ENCODE data around the gene OVCA2. TPM values are rescaled to one million over a fixed set of nuclear protein-coding genes. Genes with fewer than 3 reads are reported as not detected.

OVCA2 gene
- total RNA-seq, 4 donors from 2014 or later = 18.6 to 37.3 (median 35.0) TPM

- peaks cover 0 to 96% (median 72%) of the 10 kb centered on the region in 4 donors for H3K4me1 ChIP-seq
Measured at GRCh38 chr17:2086306-2086705, 44.5 kb downstream of the OVCA2 start.

GRCh38 chr17:2087597-2088211, 45.9 kb downstream of the OVCA2 start:
- no peaks in the 10 kb centered on the region for H3K9me3 ChIP-seq
- peak overlapping the region in 3 of 4 donors; percentile 80 to 88 (median 86) for H3K27ac ChIP-seq
- peak in 1 of 2 donors; percentile 72 for TF ChIP-seq EP300 (IDR thresholded peaks at IDR 0.05)
- TF ChIP-seq CTCF (IDR thresholded peaks at IDR 0.05) = no peak
- H3K27me3 ChIP-seq = no peaks in the 10 kb centered on the region
- peaks cover 0 to 6% (median 0%) of the 10 kb centered on the region in 3 donors for H3K36me3 ChIP-seq
- no peak overlapping the region for H3K4me3 ChIP-seq
- peaks cover 0 to 92% (median 70%) of the 10 kb centered on the region in 4 donors for H3K4me1 ChIP-seq
- no peak for DNase-seq (ENCODE audit: low spot score in 2 of 2)
- WGBS, 2 donors = 44 to 52% methylated on average over 10 of the region's 10 CpGs

More at GRCh38 chr17:2086306-2086705, 44.5 kb downstream of the OVCA2 start:
- H3K4me3 ChIP-seq = no peak overlapping the region
- H3K9me3 ChIP-seq = no peaks in the 10 kb centered on the region
- WGBS, 2 donors = 71 to 73% methylated on average over 3 of the region's 3 CpGs
- TF ChIP-seq CTCF (IDR thresholded peaks at IDR 0.05) = no peak
- TF ChIP-seq EP300 (IDR thresholded peaks at IDR 0.05) = no peak
- TF ChIP-seq POLR2A (IDR thresholded peaks at IDR 0.05) = no peak
- no peak for DNase-seq (ENCODE audit: low spot score in 2 of 2)
- no peaks in the 10 kb centered on the region for H3K27me3 ChIP-seq
- peak overlapping the region; percentile 12 to 88 (median 83) for H3K27ac ChIP-seq
- peaks cover 0 to 20% (median 0%) of the 10 kb centered on the region in 3 donors for H3K36me3 ChIP-seq

GRCh38 chr17:2089021-2089422, 47.2 kb downstream of the OVCA2 start:
- peaks cover 0 to 79% (median 61%) of the 10 kb centered on the region in 4 donors for H3K4me1 ChIP-seq
- WGBS, 2 donors = 8 to 15% methylated on average over 8 of the region's 8 CpGs
- TF ChIP-seq POLR2A (IDR thresholded peaks at IDR 0.05) (no peak), CTCF (IDR thresholded peaks at IDR 0.05) (no peak), EP300 (IDR thresholded peaks at IDR 0.05) (no peak)

GRCh38 chr17:2090210-2090641, 48.4 kb downstream of the OVCA2 start:
- no peak for DNase-seq (ENCODE audit: low spot score in 2 of 2)
- H3K27ac ChIP-seq = peak overlapping the region; percentile 57 to 87 (median 84)
- peak overlapping the region in 2 of 4 donors; percentile 41 to 43 for H3K4me3 ChIP-seq
- no peaks in the 10 kb centered on the region for H3K9me3 ChIP-seq
- H3K27me3 ChIP-seq = no peaks in the 10 kb centered on the region
- H3K4me1 ChIP-seq = peaks cover 0 to 73% (median 52%) of the 10 kb centered on the region in 4 donors
- H3K36me3 ChIP-seq = no peaks in the 10 kb centered on the region
- TF ChIP-seq CTCF (IDR thresholded peaks at IDR 0.05) (no peak), EP300 (IDR thresholded peaks at IDR 0.05) (no peak), POLR2A (IDR thresholded peaks at IDR 0.05) (no peak)
- 49 to 56% methylated on average over 9 of the region's 9 CpGs for WGBS, 2 donors

More at GRCh38 chr17:2089021-2089422, 47.2 kb downstream of the OVCA2 start:
- Histone ChIP-seq H3K27ac (peak overlapping the region; percentile 57 to 87 (median 84)), H3K27me3 (no peaks in the 10 kb centered on the region), H3K4me3 (peak overlapping the region in 3 of 4 donors; percentile 30 to 43 (median 41)), H3K36me3 (no peaks in the 10 kb centered on the region), H3K9me3 (no peaks in the 10 kb centered on the region)
- no peak for DNase-seq (ENCODE audit: low spot score in 2 of 2)

- no peaks in the 10 kb centered on the region for H3K9me3 ChIP-seq
- DNase-seq (ENCODE audit: low spot score in 2 of 2) = peak; percentile 59 to 75
- TF ChIP-seq CTCF (IDR thresholded peaks at IDR 0.05) (peak in 3 of 5 experiments; percentile 15 to 51 (median 46)), EP300 (IDR thresholded peaks at IDR 0.05) (peak in 1 of 2 donors; percentile 52), POLR2A (IDR thresholded peaks at IDR 0.05) (no peak)
Measured at GRCh38 chr17:2090804-2091534, 49.1 kb downstream of the OVCA2 start.

More at GRCh38 chr17:2090804-2091534, 49.1 kb downstream of the OVCA2 start:
- Histone ChIP-seq H3K4me1 (peaks cover 0 to 71% (median 47%) of the 10 kb centered on the region in 4 donors), H3K27ac (peak overlapping the region; percentile 57 to 87 (median 84)), H3K4me3 (no peak overlapping the region), H3K27me3 (no peaks in the 10 kb centered on the region), H3K36me3 (no peaks in the 10 kb centered on the region)
- 25 to 31% methylated on average over 2 of the region's 2 CpGs for WGBS, 2 donors
